Right lung (tissue), 5 donors: Measurements from ENCODE around the gene GABRG3. TPM values are rescaled to one million over a fixed set of nuclear protein-coding genes. Genes with fewer than 3 reads are reported as not detected.
A peak's percentile ranks its signal among the peaks of the same experiment; 100 is the strongest.
"Not testable (repeated sequence)": the region's sequence is repeated elsewhere in the genome, so short reads cannot be mapped to it uniquely, and the experiment has no call there.

Source experiments
- DNase-seq, 2 donors: peaks; one replicate each; pipeline ENCODE4 v3.0.0-alpha.2; 2013
- polyA plus RNA-seq, 5 donors: library from polyadenylated mRNA; unstranded; fragments of 120-200 nt; gene quantifications; one replicate each; pipeline versions ENCODE4 v1.2.1 to v1.2.3, GENCODE V29; 2013; ENCODE audit warnings: inconsistent platforms in 1 of 5, low replicate concordance in 1 of 5; ENCODE audit not compliant: insufficient read length in 5 of 5, insufficient read depth in 1 of 5

Gene GABRG3
- polyA plus RNA-seq, 5 donors, result 7.1 to 14.1 (median 10.2) TPM

- DNase-seq, result no peak
These were observed 14.1 kb downstream of the GABRG3 start for GRCh38 chr15:26985050-26985449.

GRCh38 chr15:26996250-26996649 lies 25.3 kb downstream of the GABRG3 start:
- no peak for DNase-seq

- not testable (repeated sequence) for DNase-seq
These were observed 32.0 kb downstream of the GABRG3 start for GRCh38 chr15:27003003-27003402.

- DNase-seq, result not testable (repeated sequence)
These were observed 33.2 kb downstream of the GABRG3 start for GRCh38 chr15:27004226-27004625.

GRCh38 chr15:27017168-27017809 lies 46.3 kb downstream of the GABRG3 start:
- peak; percentile 44 to 55 for DNase-seq

GRCh38 chr15:27019687-27020086 lies 48.7 kb downstream of the GABRG3 start:
- DNase-seq, result no peak

GRCh38 chr15:27025481-27025966 lies 54.5 kb downstream of the GABRG3 start:
- DNase-seq, result no peak

GRCh38 chr15:27027229-27027628 lies 56.2 kb downstream of the GABRG3 start:
- DNase-seq, result no peak

- no peak for DNase-seq
These were observed 58.0 kb downstream of the GABRG3 start for GRCh38 chr15:27028858-27029477.

GRCh38 chr15:27036210-27036609 lies 65.2 kb downstream of the GABRG3 start:
- no peak for DNase-seq

GRCh38 chr15:27037501-27037900 lies 66.5 kb downstream of the GABRG3 start:
- no peak for DNase-seq

- DNase-seq, result no peak
These were observed 68.2 kb downstream of the GABRG3 start for GRCh38 chr15:27039152-27039551.

- DNase-seq, result no peak
These were observed 71.2 kb downstream of the GABRG3 start for GRCh38 chr15:27042230-27042629.

GRCh38 chr15:27042646-27043045 lies 71.7 kb downstream of the GABRG3 start:
- no peak for DNase-seq

GRCh38 chr15:27043770-27044169 lies 72.8 kb downstream of the GABRG3 start:
- DNase-seq, result no peak

GRCh38 chr15:27045796-27046195 lies 74.8 kb downstream of the GABRG3 start:
- DNase-seq, result no peak

- no peak for DNase-seq
These were observed 75.9 kb downstream of the GABRG3 start for GRCh38 chr15:27046880-27047279.

- DNase-seq, result no peak
These were observed 79.2 kb downstream of the GABRG3 start for GRCh38 chr15:27050163-27050562.

- no peak for DNase-seq
These were observed 83.4 kb downstream of the GABRG3 start for GRCh38 chr15:27054426-27054825.

- DNase-seq, result no peak
These were observed 87.1 kb downstream of the GABRG3 start for GRCh38 chr15:27057904-27058645.

- no peak for DNase-seq
These were observed 88.0 kb downstream of the GABRG3 start for GRCh38 chr15:27058939-27059338.

- peak; percentile 16 to 28 for DNase-seq
These were observed 88.7 kb downstream of the GABRG3 start for GRCh38 chr15:27059610-27060202.
